Muscle layer of colon (tissue), 2 donors: ENCODE measurements around the gene OLA1.

Experiments used
- H3K27ac ChIP-seq: one replicate; pipeline ENCODE4 v1.7.0; 2013; ENCODE audit warnings: low read depth, mild to moderate bottlenecking, low read length, moderate library complexity
- H3K27me3 ChIP-seq, 2 donors: one replicate each; pipeline ENCODE4 v1.7.0; 2013; ENCODE audit warnings: low read length in 2 of 2, mild to moderate bottlenecking in 2 of 2; ENCODE audit not compliant: insufficient read depth in 2 of 2, control insufficient read depth in 1 of 2
- H3K36me3 ChIP-seq: one replicate; pipeline ENCODE4 v1.7.0; 2013; ENCODE audit warnings: mild to moderate bottlenecking, low read length; ENCODE audit not compliant: insufficient read depth
- H3K4me1 ChIP-seq: one replicate; pipeline ENCODE4 v1.7.0; 2013; ENCODE audit warnings: mild to moderate bottlenecking, low read length; ENCODE audit not compliant: insufficient read depth
- H3K4me3 ChIP-seq, 2 donors: one replicate each; pipeline ENCODE4 v1.7.0; 2013; ENCODE audit warnings: low read length in 2 of 2, low read depth in 1 of 2, mild to moderate bottlenecking in 1 of 2, moderate library complexity in 1 of 2
- H3K9ac ChIP-seq: one replicate; pipeline ENCODE4 v1.7.0; 2013; ENCODE audit warnings: low read length
- H3K9me3 ChIP-seq: one replicate; pipeline ENCODE4 v1.7.0; 2013; ENCODE audit warnings: mild to moderate bottlenecking, low read length
- donor health status: abdominal sarcoma.
- donor health status: Adenocarcinoma of cecum.

The OLA1 gene

DNA sequence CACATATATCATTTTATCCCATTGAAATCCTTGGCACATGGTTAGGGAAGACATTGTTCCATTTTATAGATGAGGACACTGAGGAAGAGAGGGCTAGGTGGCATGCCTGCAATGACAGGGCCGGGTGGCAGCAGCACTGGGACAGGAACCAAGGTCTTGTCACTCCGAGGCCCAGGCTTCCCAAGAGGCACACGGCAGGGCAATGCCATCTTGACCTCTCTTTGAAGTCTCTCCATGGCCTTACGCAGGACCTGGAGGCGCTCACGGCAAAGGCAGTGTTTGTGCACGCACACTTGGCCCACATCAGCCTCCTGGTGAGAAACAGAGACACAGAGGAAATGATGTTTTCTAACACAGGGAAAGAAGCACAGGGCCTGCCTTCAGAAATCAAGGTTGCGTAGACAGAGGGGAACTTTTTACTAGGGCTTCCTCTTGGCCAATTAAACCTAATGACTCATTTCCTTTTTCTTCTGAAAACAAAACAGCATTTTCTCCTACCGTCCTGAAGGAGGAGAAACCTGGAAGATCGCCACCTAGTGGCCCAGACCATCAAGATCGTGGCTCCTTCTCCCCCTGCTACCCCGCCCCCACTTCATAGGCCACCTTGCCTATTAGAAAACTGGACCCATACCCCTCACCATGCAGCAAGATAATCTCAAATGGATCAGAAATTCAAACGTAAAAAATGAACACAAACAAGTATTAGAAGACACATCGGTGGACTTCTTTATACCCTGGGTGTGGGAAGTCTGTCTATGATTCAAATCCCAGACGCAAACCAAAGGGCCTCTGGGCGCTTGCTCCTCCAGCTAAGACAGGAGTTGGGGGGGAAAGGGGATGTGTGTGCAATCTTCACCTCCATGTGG, 208.5 kb downstream of the OLA1 start:
- peak overlapping the region; percentile 48 for H3K27ac ChIP-seq
- no peaks in the 10 kb centered on the region for H3K27me3 ChIP-seq
- peak overlapping the region in 1 of 2 donors; percentile 52 for H3K4me3 ChIP-seq
- H3K9me3 ChIP-seq = no peaks in the 10 kb centered on the region
- H3K36me3 ChIP-seq = no peaks in the 10 kb centered on the region
- peaks cover 5% of the 10 kb centered on the region for H3K4me1 ChIP-seq
- peak overlapping the region; percentile 56 for H3K9ac ChIP-seq

- H3K9ac ChIP-seq = no peak overlapping the region
- H3K9me3 ChIP-seq = no peaks in the 10 kb centered on the region
- H3K4me3 ChIP-seq = no peak overlapping the region
- H3K36me3 ChIP-seq = no peaks in the 10 kb centered on the region
- no peak overlapping the region for H3K27ac ChIP-seq
- no peaks in the 10 kb centered on the region for H3K27me3 ChIP-seq
- H3K4me1 ChIP-seq = peaks cover 5% of the 10 kb centered on the region
These were observed 209.9 kb downstream of the OLA1 start for GRCh38 chr2:174038462-174038861.

DNA sequence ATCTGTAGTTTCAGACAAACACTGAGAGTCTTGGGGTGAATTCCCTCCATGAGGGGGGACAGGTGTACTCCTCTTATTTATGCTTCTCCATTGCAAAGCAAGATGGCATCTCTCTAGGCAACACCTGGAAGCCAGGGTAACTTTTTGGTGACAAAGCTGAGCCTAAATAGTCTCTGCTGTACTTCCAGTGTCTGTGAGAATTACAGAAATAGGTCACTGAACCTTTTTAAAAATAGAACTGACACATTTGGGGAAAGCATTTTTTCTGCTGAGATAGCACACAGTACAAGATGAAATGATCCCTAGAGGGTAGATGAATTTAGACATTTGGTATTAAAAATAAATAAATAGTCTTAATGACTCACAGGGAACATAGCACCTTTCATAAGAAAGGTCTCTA, 211.5 kb downstream of the OLA1 start:
- Histone ChIP-seq H3K9ac (no peak overlapping the region), H3K27ac (no peak overlapping the region), H3K27me3 (no peaks in the 10 kb centered on the region), H3K4me3 (no peak overlapping the region), H3K9me3 (no peaks in the 10 kb centered on the region), H3K4me1 (peaks cover 5% of the 10 kb centered on the region), H3K36me3 (no peaks in the 10 kb centered on the region)

DNA sequence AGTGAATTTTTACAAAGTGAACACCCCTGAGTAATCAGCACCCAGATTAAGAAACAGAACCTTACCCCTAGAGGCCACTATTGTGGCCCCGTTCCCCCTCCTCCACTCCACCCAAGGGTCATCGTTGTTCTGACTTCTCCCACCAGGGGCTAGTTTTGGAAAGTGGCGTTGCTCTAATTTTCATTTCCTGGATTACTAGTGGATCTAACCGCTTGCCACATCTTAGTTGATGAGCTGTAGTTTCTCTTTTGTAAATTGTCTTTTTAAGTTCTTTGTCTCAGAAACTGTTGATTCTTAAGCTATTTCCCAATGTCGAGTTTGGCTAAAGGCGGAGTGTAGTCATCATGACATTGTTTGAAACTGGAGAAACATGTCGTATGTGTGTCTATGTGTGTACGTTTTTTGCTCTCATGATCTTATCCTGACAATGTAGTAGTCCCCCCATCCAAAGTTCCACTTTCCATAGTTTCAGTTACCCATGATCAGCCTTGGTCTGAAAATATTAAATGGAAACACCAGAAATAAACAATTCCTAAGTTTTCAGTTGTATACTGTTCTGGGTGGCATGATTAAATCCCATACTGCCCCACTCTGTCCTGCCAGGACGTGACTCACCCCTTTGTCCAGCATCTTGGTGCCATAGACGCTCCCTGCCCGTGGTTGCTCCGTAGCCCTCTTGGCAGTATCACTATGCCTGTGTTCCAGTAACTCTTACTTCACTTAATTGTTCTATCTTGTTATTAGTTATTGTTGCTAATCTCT, 212.2 kb downstream of the OLA1 start:
- Histone ChIP-seq H3K36me3 (no peaks in the 10 kb centered on the region), H3K27me3 (no peaks in the 10 kb centered on the region), H3K9me3 (no peaks in the 10 kb centered on the region), H3K4me1 (peaks cover 5% of the 10 kb centered on the region), H3K27ac (no peak overlapping the region), H3K9ac (no peak overlapping the region), H3K4me3 (no peak overlapping the region)

GRCh38 chr2:174035117-174035635, 213.2 kb downstream of the OLA1 start:
- no peaks in the 10 kb centered on the region for H3K27me3 ChIP-seq
- no peak overlapping the region for H3K4me3 ChIP-seq
- no peaks in the 10 kb centered on the region for H3K9me3 ChIP-seq
- no peak overlapping the region for H3K9ac ChIP-seq
- no peak overlapping the region for H3K27ac ChIP-seq
- no peaks in the 10 kb centered on the region for H3K36me3 ChIP-seq
- peaks cover 5% of the 10 kb centered on the region for H3K4me1 ChIP-seq

GRCh38 chr2:174033163-174033550, 215.2 kb downstream of the OLA1 start:
- Histone ChIP-seq H3K9me3 (no peaks in the 10 kb centered on the region), H3K4me3 (no peak overlapping the region), H3K4me1 (no peaks in the 10 kb centered on the region), H3K27me3 (no peaks in the 10 kb centered on the region), H3K9ac (no peak overlapping the region), H3K36me3 (no peaks in the 10 kb centered on the region), H3K27ac (no peak overlapping the region)

GRCh38 chr2:174031226-174031625, 217.1 kb downstream of the OLA1 start:
- no peak overlapping the region for H3K4me3 ChIP-seq
- H3K27ac ChIP-seq = no peak overlapping the region
- H3K4me1 ChIP-seq = no peaks in the 10 kb centered on the region
- no peaks in the 10 kb centered on the region for H3K27me3 ChIP-seq
- no peaks in the 10 kb centered on the region for H3K36me3 ChIP-seq
- no peak overlapping the region for H3K9ac ChIP-seq
- H3K9me3 ChIP-seq = no peaks in the 10 kb centered on the region

DNA sequence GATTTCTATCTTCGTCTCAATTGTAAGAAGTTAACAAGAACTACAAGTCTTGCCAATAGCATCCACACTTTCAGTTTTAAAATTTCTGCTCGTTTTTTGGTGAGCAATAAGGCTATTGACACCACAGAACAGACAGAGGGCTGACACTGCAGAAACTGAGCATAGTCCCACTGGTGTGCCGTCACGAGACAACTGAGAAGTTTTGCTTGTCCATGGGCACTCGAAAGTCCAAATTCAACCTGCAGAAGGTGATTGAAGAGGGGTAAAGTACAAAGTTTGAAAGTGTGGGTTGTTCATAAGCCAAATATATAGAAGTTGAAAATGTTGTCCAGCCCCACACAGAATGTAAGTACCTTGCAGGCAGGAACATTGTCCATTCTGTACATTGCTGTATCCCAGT, 219.4 kb downstream of the OLA1 start:
- Histone ChIP-seq H3K9ac (no peak overlapping the region), H3K27ac (no peak overlapping the region), H3K36me3 (no peaks in the 10 kb centered on the region), H3K27me3 (no peaks in the 10 kb centered on the region), H3K4me3 (no peak overlapping the region), H3K4me1 (peaks cover 13% of the 10 kb centered on the region), H3K9me3 (no peaks in the 10 kb centered on the region)

DNA sequence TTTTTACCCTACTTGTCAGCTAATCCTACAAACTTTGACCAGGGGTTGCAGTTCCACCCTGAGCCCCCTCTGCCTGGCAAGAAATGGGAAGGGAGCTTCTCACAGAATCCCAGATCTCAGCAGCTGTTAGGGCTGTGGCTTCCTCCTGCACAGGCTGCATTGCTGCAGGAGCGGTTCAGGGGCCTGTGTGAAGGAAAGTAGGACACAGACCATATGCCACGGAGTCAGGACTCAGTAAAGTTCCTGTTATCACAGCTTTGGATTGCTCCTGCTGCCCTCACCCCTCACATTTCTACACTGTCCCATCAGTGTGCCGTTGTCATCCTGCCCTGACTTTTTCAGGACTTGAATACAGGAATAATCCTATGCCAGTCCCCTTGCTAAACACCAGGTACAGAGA, 220.4 kb downstream of the OLA1 start:
- H3K27me3 ChIP-seq = no peaks in the 10 kb centered on the region
- H3K9me3 ChIP-seq = no peaks in the 10 kb centered on the region
- no peak overlapping the region for H3K4me3 ChIP-seq
- H3K36me3 ChIP-seq = no peaks in the 10 kb centered on the region
- H3K4me1 ChIP-seq = peaks cover 23% of the 10 kb centered on the region
- no peak overlapping the region for H3K9ac ChIP-seq
- H3K27ac ChIP-seq = no peak overlapping the region

GRCh38 chr2:174026122-174026845, 222.0 kb downstream of the OLA1 start:
- no peak overlapping the region for H3K27ac ChIP-seq
- no peaks in the 10 kb centered on the region for H3K36me3 ChIP-seq
- no peaks in the 10 kb centered on the region for H3K9me3 ChIP-seq
- H3K27me3 ChIP-seq = no peaks in the 10 kb centered on the region
- H3K4me3 ChIP-seq = no peak overlapping the region
- no peak overlapping the region for H3K9ac ChIP-seq
- peaks cover 25% of the 10 kb centered on the region for H3K4me1 ChIP-seq
